WERI-Rb-1 (cell line): ENCODE data around the gene ADAMTS8.

Source experiments
- DNase-seq: peaks from one replicate; pipeline ENCODE4 v3.0.0-alpha.2; 2020
- H3K27ac ChIP-seq: fragments of 250-450 bp; sonication (Bioruptor Pico); 2 replicates; pipeline ENCODE4 v1.5.1; 2020; ENCODE audit warnings: mild to moderate bottlenecking, moderate library complexity
- H3K27me3 ChIP-seq: fragments of 250-450 bp; sonication (Bioruptor Pico); 2 replicates; pipeline ENCODE4 v1.5.1; 2021; ENCODE audit warnings: mild to moderate bottlenecking, low read depth, moderate library complexity; ENCODE audit not compliant: insufficient read depth, severe bottlenecking
- H3K36me3 ChIP-seq: fragments of 250-450 bp; sonication (Bioruptor Pico); 2 replicates; pipeline ENCODE4 v1.5.1; 2020; ENCODE audit warnings: mild to moderate bottlenecking, moderate library complexity
- H3K4me3 ChIP-seq: 2 replicates; pipeline ENCODE4 v1.5.1; 2011; ENCODE audit warnings: low read depth, mild to moderate bottlenecking, control low read depth, low read length
- H3K9me3 ChIP-seq: fragments of 250-450 bp; sonication (Bioruptor Pico); 2 replicates; pipeline ENCODE4 v1.5.1; 2021; ENCODE audit warnings: mild to moderate bottlenecking, moderate library complexity; ENCODE audit not compliant: severe bottlenecking
- CTCF ChIP-seq: IDR thresholded peaks from 2 replicates; pipeline ENCODE4 v1.5.1; 2011; ENCODE audit warnings: low read depth, mild to moderate bottlenecking, control low read depth, inconsistent platforms, low read length

ADAMTS8 gene

GRCh38 chr11:130426223-130426836 is 2.1 kb downstream of the ADAMTS8 start:
- Histone ChIP-seq H3K27ac (no peak overlapping the region), H3K9me3 (no peaks in the 10 kb centered on the region), H3K27me3 (peaks cover 48% of the 10 kb centered on the region), H3K4me3 (no peak overlapping the region), H3K36me3 (no peaks in the 10 kb centered on the region)
- DNase-seq = no peak
- no peak for TF ChIP-seq CTCF

DNA sequence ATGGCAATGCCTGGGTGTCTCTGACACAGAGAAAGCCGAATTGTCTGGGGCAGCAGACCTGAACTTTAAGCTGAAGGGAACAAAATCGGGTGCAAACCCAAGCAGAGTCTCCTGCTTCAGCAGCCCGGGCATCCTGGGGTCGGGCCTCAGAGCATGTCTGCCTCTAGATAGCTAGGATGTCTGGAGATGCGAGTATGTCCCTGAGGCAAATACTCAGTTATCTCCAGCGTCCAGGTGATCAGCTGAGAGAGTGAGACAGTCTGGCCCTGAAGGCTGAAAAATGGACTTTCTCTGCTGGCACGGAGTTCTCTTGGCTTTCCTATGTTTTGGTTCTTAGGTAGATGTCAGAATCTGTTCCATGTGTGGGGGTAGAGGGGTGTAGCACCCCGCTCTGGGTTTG is 3.3 kb downstream of the ADAMTS8 start:
- Histone ChIP-seq H3K4me3 (no peak overlapping the region), H3K9me3 (no peaks in the 10 kb centered on the region), H3K27ac (no peak overlapping the region), H3K36me3 (no peaks in the 10 kb centered on the region), H3K27me3 (peaks cover 40% of the 10 kb centered on the region)
- TF ChIP-seq CTCF = no peak
- DNase-seq = no peak

- Histone ChIP-seq H3K4me3 (no peak overlapping the region), H3K27ac (no peak overlapping the region), H3K27me3 (peaks cover 35% of the 10 kb centered on the region), H3K36me3 (no peaks in the 10 kb centered on the region), H3K9me3 (no peaks in the 10 kb centered on the region)
- TF ChIP-seq CTCF = no peak
- no peak for DNase-seq
Observed at GRCh38 chr11:130424613-130425140, 3.7 kb downstream of the ADAMTS8 start.

DNA sequence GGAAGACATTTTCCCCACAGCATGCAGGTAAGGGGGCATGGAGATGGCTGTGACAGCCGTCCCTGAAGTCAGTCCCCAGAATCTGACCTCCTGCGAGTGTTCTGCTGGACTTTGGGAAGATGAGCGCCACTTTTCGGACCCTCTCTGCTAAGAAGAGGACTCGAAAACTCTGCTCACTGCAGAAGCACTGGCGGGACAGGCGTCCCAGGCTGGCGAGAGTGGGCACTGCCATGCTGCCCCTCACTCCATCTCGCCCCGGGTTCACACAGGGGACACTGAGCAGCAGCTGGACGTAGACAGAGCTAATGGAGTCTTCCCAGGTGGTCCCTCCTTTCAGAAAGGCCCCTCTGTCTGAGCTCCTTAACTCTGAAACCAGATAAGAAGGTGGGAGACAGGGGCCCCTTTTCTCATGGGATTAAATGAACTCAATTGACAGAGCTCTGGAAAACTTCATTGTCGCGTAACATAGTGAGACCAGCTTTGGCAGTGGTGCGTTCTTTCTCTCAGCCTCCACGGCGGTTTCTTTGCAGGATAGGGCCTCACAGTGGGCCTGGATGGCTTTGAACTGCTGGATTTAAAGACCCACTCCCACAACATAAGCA is 4.8 kb downstream of the ADAMTS8 start:
- Histone ChIP-seq H3K27ac (no peak overlapping the region), H3K36me3 (no peaks in the 10 kb centered on the region), H3K27me3 (peaks cover 25% of the 10 kb centered on the region), H3K4me3 (no peak overlapping the region), H3K9me3 (no peaks in the 10 kb centered on the region)
- no peak for DNase-seq
- no peak for TF ChIP-seq CTCF

DNA sequence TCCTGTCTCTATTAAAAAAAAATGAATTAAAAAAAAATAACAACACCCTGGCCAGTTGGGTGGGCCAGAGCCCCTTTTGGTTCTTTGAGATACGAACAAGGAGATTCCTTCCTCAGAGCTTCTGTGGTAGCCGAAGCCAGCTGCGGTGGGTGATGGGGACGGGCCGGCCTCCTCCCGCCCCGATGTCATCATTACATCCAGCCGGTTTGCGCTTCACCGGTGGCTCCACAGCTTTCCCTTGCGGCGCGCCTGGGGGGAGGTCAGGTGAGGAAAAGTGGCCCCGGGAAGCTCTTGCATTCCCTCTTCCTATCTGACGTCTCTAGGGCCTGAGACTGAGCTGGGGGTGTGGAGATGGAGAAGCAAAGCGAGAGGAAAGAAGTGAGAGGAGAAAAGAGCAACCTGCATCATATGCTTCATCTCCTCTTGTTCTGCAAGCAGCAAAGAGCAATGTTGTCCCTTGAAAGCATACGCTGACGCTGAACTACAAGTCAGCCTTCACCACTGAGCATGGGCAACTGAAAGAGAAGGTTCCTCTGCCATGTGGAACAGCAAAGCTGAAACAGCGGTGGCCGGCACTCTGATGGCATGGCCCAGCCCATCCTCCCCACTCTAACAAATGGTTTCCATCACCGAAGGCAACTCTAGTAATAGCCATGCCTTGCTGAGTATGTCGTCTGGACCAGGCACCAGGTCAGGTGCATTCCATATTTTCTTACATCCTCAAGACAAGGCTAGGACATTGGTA is 6.0 kb downstream of the ADAMTS8 start:
- Histone ChIP-seq H3K9me3 (no peaks in the 10 kb centered on the region), H3K36me3 (no peaks in the 10 kb centered on the region), H3K27me3 (peaks cover 17% of the 10 kb centered on the region), H3K4me3 (no peak overlapping the region), H3K27ac (no peak overlapping the region)
- no peak for TF ChIP-seq CTCF
- no peak for DNase-seq
